Spleen (tissue), 7 donors: Measurements from ENCODE around the gene GYPC.

ENCODE experiments used
- CTCF ChIP-seq, 11 experiments: fragments of 200-600 bp in 7 of 11; fragments of 450-650 bp in 4 of 11; sonication (generic) in 4 of 11; IDR thresholded peaks in 8 of 11; conservative IDR thresholded peaks in 3 of 11; 1 replicate in 7 of 11; 2 replicates in 4 of 11; pipeline versions ENCODE4 v1.4.0 to v1.8.0; 2016 to 2021; ENCODE audit warnings: antibody characterized with exemption in 11 of 11, inconsistent platforms in 4 of 11, mild to moderate bottlenecking in 1 of 11
- POLR2A ChIP-seq, 3 donors: fragments of 450-650 bp; IDR thresholded peaks; one replicate each; pipeline ENCODE4 v1.5.1; 2017; ENCODE audit warnings: antibody characterized with exemption in 3 of 3, mild to moderate bottlenecking in 1 of 3
- donor health status: DM: no; HTN: no; CAD: no; lungs with moderate emphysema.
- donor health status: DM: no; HTN: no; CAD: no.
- donor health status: DM: no; HTN: no; CAD: no.

GRCh38 chr2:126677176-126677538, 21.2 kb downstream of the GYPC start:
- TF ChIP-seq CTCF (IDR thresholded peaks at IDR 0.05 in 8 of 11, conservative IDR thresholded peaks at IDR 0.05 in 3 of 11) (no peak), POLR2A (IDR thresholded peaks at IDR 0.05) (no peak)
